Aorta (tissue), 4 donors: ENCODE data around the gene CNOT8. TPM values are rescaled to one million over a fixed set of nuclear protein-coding genes. Genes with fewer than 3 reads are reported as not detected.

Experiments used
- microRNA-seq, 2 donors: library from miRNA; unstranded; fragments of <30 nt; microRNA quantifications; one replicate each; pipeline ENCODE4 v1.2.0, GENCODE V29; 2020
- polyA plus RNA-seq, 2 donors: library from polyadenylated mRNA; stranded (reverse); fragments of 200-250 nt; gene quantifications; one replicate each; pipeline ENCODE4 v1.2.3, GENCODE V29; 2013
- total RNA-seq, 2 donors: library from RNA; stranded (reverse); fragmentation: NEBNext Ultra II Directional; extraction: Animal tissue kit (Norgen Biotek cat#: 25700); gene quantifications; one replicate each; pipeline ENCODE4 v1.2.1, GENCODE V29; 2021
- donor health status: healthy with polysubstance abuse.
- donor health status: Bipolar disorder and iron deficiency.
- donor health status: DM: no; HTN: no; CAD: no.
- donor health status: DM: yes; HTN: yes; CAD: no.

CNOT8 gene
- total and polyA plus RNA-seq, 4 donors = 39.7 to 48.6 (median 45.9) TPM

Small RNAs within 50 kb of the gene (microRNA-seq; reads per million reads assigned to microRNA genes)
- gene MIR378H = 0 reads per million in 2 donors

Other genes with a start within 250 kb of the CNOT8 start
- gene LARP1, start 103.2 kb upstream of the CNOT8 start, total RNA-seq = 100 to 1,000 TPM; 126 to 142 TPM
- 10 to 100 TPM; 15.4 to 22.8 TPM for gene LARP1, start 103.2 kb upstream of the CNOT8 start, polyA plus RNA-seq
- gene FAXDC2, start 8.0 kb upstream of the CNOT8 start, total RNA-seq = 10 to 100 TPM; 20.0 to 36.3 TPM
- gene FAXDC2, start 8.0 kb upstream of the CNOT8 start, polyA plus RNA-seq = 10 to 100 TPM; 14.0 to 46.8 TPM
- gene GEMIN5, start 79.6 kb downstream of the CNOT8 start, total RNA-seq = 10 to 100 TPM; 12.0 to 12.8 TPM
- 1 to 10 TPM; 2.0 to 3.0 TPM for gene GEMIN5, start 79.6 kb downstream of the CNOT8 start, polyA plus RNA-seq
- 10 to 100 TPM; 27.8 to 34.8 TPM for gene MRPL22, start 82.4 kb downstream of the CNOT8 start, total RNA-seq
- 10 to 100 TPM; 27.9 to 34.9 TPM for gene MRPL22, start 82.4 kb downstream of the CNOT8 start, polyA plus RNA-seq
- under 1 TPM; 0.06 to 0.09 TPM for gene KIF4B, start 155.1 kb downstream of the CNOT8 start, total RNA-seq
- gene KIF4B, start 155.1 kb downstream of the CNOT8 start, polyA plus RNA-seq = not detected